Activated T-cell treated with anti-CD3 and anti-CD28 coated beads for 4 hours (primary cell): ENCODE measurements around the gene SPATA32.
"Not testable (repeated sequence)": the region's sequence is repeated elsewhere in the genome, so short reads cannot be mapped to it uniquely, and the experiment has no call there.

ENCODE experiments used
- DNase-seq: peaks from one replicate; pipeline ENCODE4 v3.0.0-alpha.2; 2020

The SPATA32 gene

GRCh38 chr17:45261577-45262515 is at the start of gene SPATA32:
Gene SPATA32 (minus strand): TSS chr17:45262094. CDS start chr17:45262016, 78 bp downstream.
- DNase-seq: peak; percentile 50

GRCh38 chr17:45311401-45311759 is 49.5 kb upstream of the SPATA32 start:
- DNase-seq: no peak

- DNase-seq: no peak
Observed at GRCh38 chr17:45310380-45311324, 48.8 kb upstream of the SPATA32 start.

- no peak for DNase-seq
Observed at GRCh38 chr17:45309400-45309799, 47.5 kb upstream of the SPATA32 start.

GRCh38 chr17:45308840-45309239 is 46.9 kb upstream of the SPATA32 start:
- DNase-seq: no peak

- DNase-seq: no peak
Observed at GRCh38 chr17:45308016-45308365, 46.1 kb upstream of the SPATA32 start.

GRCh38 chr17:45307290-45308015 is 45.6 kb upstream of the SPATA32 start:
- DNase-seq: no peak

GRCh38 chr17:45306623-45307022 is 44.7 kb upstream of the SPATA32 start:
- no peak for DNase-seq

GRCh38 chr17:45306094-45306493 is 44.2 kb upstream of the SPATA32 start:
- DNase-seq: no peak

- DNase-seq: no peak
Observed at GRCh38 chr17:45305530-45306087, 43.7 kb upstream of the SPATA32 start.

- no peak for DNase-seq
Observed at GRCh38 chr17:45302649-45303173, 40.8 kb upstream of the SPATA32 start.

- not testable (repeated sequence) for DNase-seq
Observed at GRCh38 chr17:45302220-45302619, 40.3 kb upstream of the SPATA32 start.

- DNase-seq: no peak
Observed at GRCh38 chr17:45301674-45302073, 39.8 kb upstream of the SPATA32 start.

- DNase-seq: no peak
Observed at GRCh38 chr17:45300060-45300751, 38.3 kb upstream of the SPATA32 start.

GRCh38 chr17:45299361-45299760 is 37.5 kb upstream of the SPATA32 start:
- no peak for DNase-seq

- no peak for DNase-seq
Observed at GRCh38 chr17:45298546-45299285, 36.8 kb upstream of the SPATA32 start.

GRCh38 chr17:45296833-45297124 is 34.9 kb upstream of the SPATA32 start:
- no peak for DNase-seq

- no peak for DNase-seq
Observed at GRCh38 chr17:45296003-45296832, 34.3 kb upstream of the SPATA32 start.

GRCh38 chr17:45294506-45294905 is 32.6 kb upstream of the SPATA32 start:
- no peak for DNase-seq
